WTC11 (cell line): ENCODE measurements around the gene TBC1D22A. TPM values are rescaled to one million over a fixed set of nuclear protein-coding genes. Genes with fewer than 3 reads are reported as not detected.

ENCODE experiments used
- ATAC-seq: fragments of 200-7000 bp; cut with Tn5 transposase; 2 replicates; pipeline ENCODE4 v1.10.0; 2021; ENCODE audit warnings: mild to moderate bottlenecking, moderate library complexity
- CTCF ChIA-PET: fragments of 300-600 bp; sonication (Branson Sonifier 250); formaldehyde crosslinking; loops from one replicate; lab custom pipeline; 2021; ENCODE audit warnings: antibody characterized with exemption; lab: Charles Lee
- POLR2A ChIA-PET: fragments of 350-600 bp; sonication (Branson Sonifier 250); formaldehyde crosslinking; loops from one replicate; lab custom pipeline; 2021; ENCODE audit warnings: antibody characterized with exemption; lab: Charles Lee
- DNase-seq: peaks from one replicate; pipeline ENCODE4 v3.0.0; 2021; ENCODE audit warnings: low spot score
- H3K27ac Mint-ChIP-seq: 2 replicates; pipeline ENCODE4 v1.8.0; 2021; ENCODE audit warnings: mixed read lengths
- H3K27me3 Mint-ChIP-seq: 2 replicates; pipeline ENCODE4 v1.8.0; 2021; ENCODE audit warnings: low read depth, mild to moderate bottlenecking, moderate library complexity, mixed read lengths
- H3K36me3 Mint-ChIP-seq: 2 replicates; pipeline ENCODE4 v1.8.0; 2021; ENCODE audit warnings: mixed read lengths
- H3K4me1 Mint-ChIP-seq: 2 replicates; pipeline ENCODE4 v1.8.0; 2022; ENCODE audit warnings: mixed read lengths
- H3K4me3 Mint-ChIP-seq: 2 replicates; pipeline ENCODE4 v1.8.0; 2021; ENCODE audit warnings: mild to moderate bottlenecking, moderate library complexity, mixed read lengths
- H3K9me3 Mint-ChIP-seq: 2 replicates; pipeline ENCODE4 v1.8.0; 2021; ENCODE audit warnings: mixed read lengths
- FOXJ3 ChIP-seq: sonication (generic); formaldehyde crosslinking; IDR thresholded peaks from 2 replicates; pipeline ENCODE4 v1.9.0; 2021; ENCODE audit warnings: missing genetic modification reagents, mild to moderate bottlenecking, borderline replicate concordance
- FOXK1 ChIP-seq: sonication (generic); formaldehyde crosslinking; IDR thresholded peaks from 2 replicates; pipeline ENCODE4 v1.8.0; 2022; ENCODE audit warnings: mild to moderate bottlenecking, moderate library complexity, missing genetic modification reagents
- GRHL2 ChIP-seq: fragments of 250-450 bp; sonication (Bioruptor Pico); IDR thresholded peaks from 2 replicates; pipeline ENCODE4 v1.8.0; 2022; ENCODE audit warnings: mild to moderate bottlenecking, moderate library complexity; ENCODE audit not compliant: insufficient replicate concordance, severe bottlenecking
- JAZF1 ChIP-seq: fragments of 250-450 bp; sonication (Bioruptor Pico); IDR thresholded peaks from 2 replicates; pipeline ENCODE4 v1.9.0; 2021; ENCODE audit warnings: moderate library complexity, mild to moderate bottlenecking, inconsistent platforms
- NFE2L1 ChIP-seq: sonication (generic); formaldehyde crosslinking; IDR thresholded peaks from 2 replicates; pipeline ENCODE4 v1.8.1; 2023; ENCODE audit warnings: missing genetic modification reagents
- NR2C2 ChIP-seq: sonication (generic); formaldehyde crosslinking; IDR thresholded peaks from 2 replicates; pipeline ENCODE4 v1.8.0; 2022; ENCODE audit warnings: mild to moderate bottlenecking, missing genetic modification reagents
- SMAD3 ChIP-seq: sonication (generic); formaldehyde crosslinking; IDR thresholded peaks from 2 replicates; pipeline ENCODE4 v1.8.0; 2022; ENCODE audit warnings: missing genetic modification reagents, mild to moderate bottlenecking, borderline replicate concordance
- total RNA-seq: library from RNA; stranded (reverse); gene quantifications from 3 replicates; pipeline ENCODE4 v1.2.3, GENCODE V29; 2021
- TF ChIP-seq, protein P1 (sequence below): sonication (generic); formaldehyde crosslinking; IDR thresholded peaks from 2 replicates; pipeline ENCODE4 v1.8.1; 2022; ENCODE audit warnings: low read depth, mild to moderate bottlenecking, moderate library complexity, missing genetic modification reagents, borderline replicate concordance
- TF ChIP-seq, protein P2 (sequence below): sonication (generic); formaldehyde crosslinking; conservative IDR thresholded peaks from 2 replicates; pipeline ENCODE4 v1.8.1; 2022; ENCODE audit warnings: mild to moderate bottlenecking, missing genetic modification reagents
- TF ChIP-seq, protein P3 (sequence below): fragments of 200-600 bp; IDR thresholded peaks from 2 replicates; pipeline ENCODE4 v1.8.0; 2022; ENCODE audit warnings: antibody characterized with exemption
- TF ChIP-seq, protein P4 (sequence below): fragments of 250-450 bp; sonication (Bioruptor Pico); conservative IDR thresholded peaks from 2 replicates; pipeline ENCODE4 v1.9.0; 2021; ENCODE audit warnings: mild to moderate bottlenecking
- TF ChIP-seq, protein P5 (sequence below): fragments of 250-450 bp; sonication (Bioruptor Pico); IDR thresholded peaks from 2 replicates; pipeline ENCODE4 v1.9.0; 2021; ENCODE audit warnings: moderate library complexity, mild to moderate bottlenecking, inconsistent platforms, borderline replicate concordance
- TF ChIP-seq, protein P6 (sequence below): sonication (generic); formaldehyde crosslinking; IDR thresholded peaks from 2 replicates; pipeline ENCODE4 v1.8.0; 2023; ENCODE audit warnings: mild to moderate bottlenecking, missing genetic modification reagents
- TF ChIP-seq, protein P7 (sequence below): sonication (generic); formaldehyde crosslinking; IDR thresholded peaks from 2 replicates; pipeline ENCODE4 v1.8.1; 2023; ENCODE audit warnings: mild to moderate bottlenecking, missing genetic modification reagents
- TF ChIP-seq, protein P8 (sequence below): sonication (generic); formaldehyde crosslinking; IDR thresholded peaks from 2 replicates; pipeline ENCODE4 v1.8.0; 2022; ENCODE audit warnings: missing genetic modification reagents
- TF ChIP-seq, protein P9 (sequence below): sonication (generic); formaldehyde crosslinking; IDR thresholded peaks from 2 replicates; pipeline ENCODE4 v1.8.1; 2022; ENCODE audit warnings: missing genetic modification reagents, borderline replicate concordance

The TBC1D22A gene
- total RNA-seq, 1 experiment from 2014 or later: 18.1 TPM

DNA sequence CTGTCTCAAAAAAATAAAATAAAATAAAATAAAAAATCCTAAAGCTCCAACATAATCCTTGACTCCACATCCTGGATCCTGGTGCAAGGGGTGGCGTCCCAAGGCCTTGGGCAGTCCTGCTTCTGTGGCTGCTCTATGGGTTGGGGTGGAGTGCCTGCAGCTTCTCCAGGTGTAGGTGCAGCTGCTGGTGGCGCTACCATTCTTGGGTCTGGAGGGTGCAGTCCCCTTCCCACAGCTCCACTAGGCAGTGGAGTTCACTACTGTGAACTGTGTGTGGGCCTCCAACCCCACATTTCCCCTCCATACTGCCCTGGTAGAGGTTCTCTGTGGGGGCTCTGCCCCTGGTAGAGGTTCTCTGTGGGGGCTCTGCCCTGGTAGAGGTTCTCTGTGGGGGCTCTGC, 6.9 kb upstream of the TBC1D22A start (continued):
- TF ChIP-seq, protein P1, sequence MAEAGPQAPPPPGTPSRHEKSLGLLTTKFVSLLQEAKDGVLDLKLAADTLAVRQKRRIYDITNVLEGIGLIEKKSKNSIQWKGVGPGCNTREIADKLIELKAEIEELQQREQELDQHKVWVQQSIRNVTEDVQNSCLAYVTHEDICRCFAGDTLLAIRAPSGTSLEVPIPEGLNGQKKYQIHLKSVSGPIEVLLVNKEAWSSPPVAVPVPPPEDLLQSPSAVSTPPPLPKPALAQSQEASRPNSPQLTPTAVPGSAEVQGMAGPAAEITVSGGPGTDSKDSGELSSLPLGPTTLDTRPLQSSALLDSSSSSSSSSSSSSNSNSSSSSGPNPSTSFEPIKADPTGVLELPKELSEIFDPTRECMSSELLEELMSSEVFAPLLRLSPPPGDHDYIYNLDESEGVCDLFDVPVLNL (CRISPR knock-in tag): no peak
- TF ChIP-seq SMAD3 (CRISPR knock-in tag): no peak

DNA sequence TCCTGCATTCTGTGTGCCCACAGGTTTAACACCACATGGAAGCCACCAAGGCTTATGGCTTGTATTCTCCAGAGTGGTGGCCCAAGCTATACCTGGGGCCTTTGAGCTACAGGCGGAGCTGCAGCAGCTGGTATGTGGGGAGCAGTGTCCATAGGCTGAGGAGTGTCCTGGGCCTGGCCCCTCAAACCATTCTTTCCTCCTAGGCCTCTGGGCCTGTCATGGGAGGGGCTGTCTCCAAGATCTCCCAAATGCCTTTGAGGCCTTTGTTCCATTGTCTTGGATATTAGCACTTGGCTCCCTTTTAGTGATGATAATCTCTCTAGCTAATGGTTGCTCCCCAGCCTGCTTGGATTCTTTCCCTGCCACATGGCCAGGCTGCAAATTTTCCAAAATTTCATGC, 6.4 kb upstream of the TBC1D22A start:
- H3K9me3 Mint-ChIP-seq: peaks cover 27% of the 10 kb centered on the region
- TF ChIP-seq, protein P2, sequence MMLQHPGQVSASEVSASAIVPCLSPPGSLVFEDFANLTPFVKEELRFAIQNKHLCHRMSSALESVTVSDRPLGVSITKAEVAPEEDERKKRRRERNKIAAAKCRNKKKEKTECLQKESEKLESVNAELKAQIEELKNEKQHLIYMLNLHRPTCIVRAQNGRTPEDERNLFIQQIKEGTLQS (CRISPR knock-in tag): no peak
- TF ChIP-seq FOXJ3 (CRISPR knock-in tag) (no peak), JAZF1 (CRISPR knock-in tag) (no peak), NR2C2 (CRISPR knock-in tag) (no peak)
- TF ChIP-seq, protein P3, sequence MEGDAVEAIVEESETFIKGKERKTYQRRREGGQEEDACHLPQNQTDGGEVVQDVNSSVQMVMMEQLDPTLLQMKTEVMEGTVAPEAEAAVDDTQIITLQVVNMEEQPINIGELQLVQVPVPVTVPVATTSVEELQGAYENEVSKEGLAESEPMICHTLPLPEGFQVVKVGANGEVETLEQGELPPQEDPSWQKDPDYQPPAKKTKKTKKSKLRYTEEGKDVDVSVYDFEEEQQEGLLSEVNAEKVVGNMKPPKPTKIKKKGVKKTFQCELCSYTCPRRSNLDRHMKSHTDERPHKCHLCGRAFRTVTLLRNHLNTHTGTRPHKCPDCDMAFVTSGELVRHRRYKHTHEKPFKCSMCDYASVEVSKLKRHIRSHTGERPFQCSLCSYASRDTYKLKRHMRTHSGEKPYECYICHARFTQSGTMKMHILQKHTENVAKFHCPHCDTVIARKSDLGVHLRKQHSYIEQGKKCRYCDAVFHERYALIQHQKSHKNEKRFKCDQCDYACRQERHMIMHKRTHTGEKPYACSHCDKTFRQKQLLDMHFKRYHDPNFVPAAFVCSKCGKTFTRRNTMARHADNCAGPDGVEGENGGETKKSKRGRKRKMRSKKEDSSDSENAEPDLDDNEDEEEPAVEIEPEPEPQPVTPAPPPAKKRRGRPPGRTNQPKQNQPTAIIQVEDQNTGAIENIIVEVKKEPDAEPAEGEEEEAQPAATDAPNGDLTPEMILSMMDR: no peak
- TF ChIP-seq, protein P4, sequence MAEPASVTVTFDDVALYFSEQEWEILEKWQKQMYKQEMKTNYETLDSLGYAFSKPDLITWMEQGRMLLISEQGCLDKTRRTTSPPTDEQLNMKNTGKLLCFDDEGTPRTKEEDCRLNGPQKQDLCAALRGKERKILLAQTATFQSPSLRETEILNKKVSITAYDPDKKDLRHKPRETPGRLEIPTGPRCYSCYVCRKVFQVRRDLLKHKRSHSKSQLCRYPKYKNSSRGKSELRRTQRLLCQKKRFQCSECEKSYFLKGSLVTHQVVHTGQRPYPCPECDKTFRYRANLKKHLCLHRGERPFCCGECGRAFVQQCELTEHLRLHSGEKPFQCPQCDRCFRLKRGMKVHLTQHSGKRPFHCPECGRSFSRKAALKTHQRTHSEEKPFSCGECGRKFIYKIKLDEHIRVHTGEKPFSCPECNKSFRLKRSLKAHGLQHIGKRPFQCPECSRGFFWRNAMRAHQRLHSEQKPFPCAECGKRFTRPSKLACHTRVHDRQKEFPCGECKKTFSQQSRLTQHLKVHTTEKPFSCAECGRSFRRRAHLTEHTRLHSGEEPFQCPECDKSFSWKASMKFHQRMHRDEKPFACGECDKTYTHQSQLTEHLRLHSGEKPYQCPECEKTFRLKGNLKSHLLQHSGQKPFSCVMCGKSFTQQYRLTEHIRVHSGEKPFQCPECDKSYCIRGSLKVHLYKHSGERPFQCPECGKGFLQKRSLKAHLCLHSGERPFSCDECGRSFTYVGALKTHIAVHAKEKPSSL (CRISPR knock-in tag): no peak
- no peak for DNase-seq
- peaks cover 2% of the 10 kb centered on the region for H3K4me1 Mint-ChIP-seq
- ATAC-seq: no peak
- ChIA-PET POLR2A (no interaction called here), CTCF (interaction anchor here (0.8 to 0.9 kb wide), 2 partner anchors 17 to 192 kb away, joined by 3 read pairs; no protein-coding TSS in a partner anchor)
- H3K27ac Mint-ChIP-seq: no peak overlapping the region
- H3K4me3 Mint-ChIP-seq: no peak overlapping the region
- peaks cover 26% of the 10 kb centered on the region for H3K36me3 Mint-ChIP-seq
- no peaks in the 10 kb centered on the region; the same call in 1 of the 2 replicates for H3K27me3 Mint-ChIP-seq

DNA sequence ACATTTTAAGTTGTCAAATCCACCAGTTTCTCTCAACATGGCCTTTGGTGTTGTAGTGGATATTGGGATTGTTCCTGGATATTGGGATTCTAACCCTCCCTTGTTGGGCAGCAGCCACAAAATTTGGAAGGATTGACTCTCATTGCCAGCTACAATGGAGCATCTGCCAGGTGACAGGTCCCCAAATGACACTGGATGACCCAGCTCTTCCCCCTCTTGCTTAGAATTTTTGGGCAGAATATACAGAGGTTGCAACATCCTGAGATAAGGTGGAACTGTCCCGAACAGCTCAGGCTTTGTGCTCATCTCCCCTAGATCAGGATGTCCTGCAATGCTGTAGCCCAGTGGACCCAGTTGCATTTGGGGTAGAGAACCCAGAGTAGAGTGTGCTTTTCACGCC, 5.3 kb upstream of the TBC1D22A start:
- ATAC-seq (no peak), DNase-seq (no peak)
- Mint-ChIP-seq H3K27me3 (no peaks in the 10 kb centered on the region; the same call in 1 of the 2 replicates), H3K36me3 (peaks cover 26% of the 10 kb centered on the region), H3K4me3 (no peak overlapping the region), H3K4me1 (peaks cover 10% of the 10 kb centered on the region), H3K27ac (no peak overlapping the region), H3K9me3 (peaks cover 27% of the 10 kb centered on the region)
- ChIA-PET CTCF (interaction anchor here (0.9 kb wide), 1 partner anchor 193 kb away, joined by 3 read pairs; no protein-coding TSS in a partner anchor), POLR2A (no interaction called here)
- TF ChIP-seq, protein P5, sequence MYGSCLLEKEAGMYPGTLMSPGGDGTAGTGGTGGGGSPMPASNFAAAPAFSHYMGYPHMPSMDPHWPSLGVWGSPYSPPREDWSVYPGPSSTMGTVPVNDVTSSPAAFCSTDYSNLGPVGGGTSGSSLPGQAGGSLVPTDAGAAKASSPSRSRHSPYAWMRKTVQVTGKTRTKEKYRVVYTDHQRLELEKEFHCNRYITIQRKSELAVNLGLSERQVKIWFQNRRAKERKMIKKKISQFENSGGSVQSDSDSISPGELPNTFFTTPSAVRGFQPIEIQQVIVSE (CRISPR knock-in tag): no peak
- TF ChIP-seq FOXK1 (CRISPR knock-in tag): no peak
- no peak for TF ChIP-seq NFE2L1 (CRISPR knock-in tag)
- TF ChIP-seq, protein P6, sequence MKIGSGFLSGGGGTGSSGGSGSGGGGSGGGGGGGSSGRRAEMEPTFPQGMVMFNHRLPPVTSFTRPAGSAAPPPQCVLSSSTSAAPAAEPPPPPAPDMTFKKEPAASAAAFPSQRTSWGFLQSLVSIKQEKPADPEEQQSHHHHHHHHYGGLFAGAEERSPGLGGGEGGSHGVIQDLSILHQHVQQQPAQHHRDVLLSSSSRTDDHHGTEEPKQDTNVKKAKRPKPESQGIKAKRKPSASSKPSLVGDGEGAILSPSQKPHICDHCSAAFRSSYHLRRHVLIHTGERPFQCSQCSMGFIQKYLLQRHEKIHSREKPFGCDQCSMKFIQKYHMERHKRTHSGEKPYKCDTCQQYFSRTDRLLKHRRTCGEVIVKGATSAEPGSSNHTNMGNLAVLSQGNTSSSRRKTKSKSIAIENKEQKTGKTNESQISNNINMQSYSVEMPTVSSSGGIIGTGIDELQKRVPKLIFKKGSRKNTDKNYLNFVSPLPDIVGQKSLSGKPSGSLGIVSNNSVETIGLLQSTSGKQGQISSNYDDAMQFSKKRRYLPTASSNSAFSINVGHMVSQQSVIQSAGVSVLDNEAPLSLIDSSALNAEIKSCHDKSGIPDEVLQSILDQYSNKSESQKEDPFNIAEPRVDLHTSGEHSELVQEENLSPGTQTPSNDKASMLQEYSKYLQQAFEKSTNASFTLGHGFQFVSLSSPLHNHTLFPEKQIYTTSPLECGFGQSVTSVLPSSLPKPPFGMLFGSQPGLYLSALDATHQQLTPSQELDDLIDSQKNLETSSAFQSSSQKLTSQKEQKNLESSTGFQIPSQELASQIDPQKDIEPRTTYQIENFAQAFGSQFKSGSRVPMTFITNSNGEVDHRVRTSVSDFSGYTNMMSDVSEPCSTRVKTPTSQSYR (CRISPR knock-in tag): no peak
- TF ChIP-seq, protein P7, sequence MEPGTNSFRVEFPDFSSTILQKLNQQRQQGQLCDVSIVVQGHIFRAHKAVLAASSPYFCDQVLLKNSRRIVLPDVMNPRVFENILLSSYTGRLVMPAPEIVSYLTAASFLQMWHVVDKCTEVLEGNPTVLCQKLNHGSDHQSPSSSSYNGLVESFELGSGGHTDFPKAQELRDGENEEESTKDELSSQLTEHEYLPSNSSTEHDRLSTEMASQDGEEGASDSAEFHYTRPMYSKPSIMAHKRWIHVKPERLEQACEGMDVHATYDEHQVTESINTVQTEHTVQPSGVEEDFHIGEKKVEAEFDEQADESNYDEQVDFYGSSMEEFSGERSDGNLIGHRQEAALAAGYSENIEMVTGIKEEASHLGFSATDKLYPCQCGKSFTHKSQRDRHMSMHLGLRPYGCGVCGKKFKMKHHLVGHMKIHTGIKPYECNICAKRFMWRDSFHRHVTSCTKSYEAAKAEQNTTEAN (CRISPR knock-in tag): no peak
- TF ChIP-seq, protein P8, sequence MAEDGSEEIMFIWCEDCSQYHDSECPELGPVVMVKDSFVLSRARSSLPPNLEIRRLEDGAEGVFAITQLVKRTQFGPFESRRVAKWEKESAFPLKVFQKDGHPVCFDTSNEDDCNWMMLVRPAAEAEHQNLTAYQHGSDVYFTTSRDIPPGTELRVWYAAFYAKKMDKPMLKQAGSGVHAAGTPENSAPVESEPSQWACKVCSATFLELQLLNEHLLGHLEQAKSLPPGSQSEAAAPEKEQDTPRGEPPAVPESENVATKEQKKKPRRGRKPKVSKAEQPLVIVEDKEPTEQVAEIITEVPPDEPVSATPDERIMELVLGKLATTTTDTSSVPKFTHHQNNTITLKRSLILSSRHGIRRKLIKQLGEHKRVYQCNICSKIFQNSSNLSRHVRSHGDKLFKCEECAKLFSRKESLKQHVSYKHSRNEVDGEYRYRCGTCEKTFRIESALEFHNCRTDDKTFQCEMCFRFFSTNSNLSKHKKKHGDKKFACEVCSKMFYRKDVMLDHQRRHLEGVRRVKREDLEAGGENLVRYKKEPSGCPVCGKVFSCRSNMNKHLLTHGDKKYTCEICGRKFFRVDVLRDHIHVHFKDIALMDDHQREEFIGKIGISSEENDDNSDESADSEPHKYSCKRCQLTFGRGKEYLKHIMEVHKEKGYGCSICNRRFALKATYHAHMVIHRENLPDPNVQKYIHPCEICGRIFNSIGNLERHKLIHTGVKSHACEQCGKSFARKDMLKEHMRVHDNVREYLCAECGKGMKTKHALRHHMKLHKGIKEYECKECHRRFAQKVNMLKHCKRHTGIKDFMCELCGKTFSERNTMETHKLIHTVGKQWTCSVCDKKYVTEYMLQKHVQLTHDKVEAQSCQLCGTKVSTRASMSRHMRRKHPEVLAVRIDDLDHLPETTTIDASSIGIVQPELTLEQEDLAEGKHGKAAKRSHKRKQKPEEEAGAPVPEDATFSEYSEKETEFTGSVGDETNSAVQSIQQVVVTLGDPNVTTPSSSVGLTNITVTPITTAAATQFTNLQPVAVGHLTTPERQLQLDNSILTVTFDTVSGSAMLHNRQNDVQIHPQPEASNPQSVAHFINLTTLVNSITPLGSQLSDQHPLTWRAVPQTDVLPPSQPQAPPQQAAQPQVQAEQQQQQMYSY: no peak
- TF ChIP-seq GRHL2: no peak
- TF ChIP-seq, protein P9, sequence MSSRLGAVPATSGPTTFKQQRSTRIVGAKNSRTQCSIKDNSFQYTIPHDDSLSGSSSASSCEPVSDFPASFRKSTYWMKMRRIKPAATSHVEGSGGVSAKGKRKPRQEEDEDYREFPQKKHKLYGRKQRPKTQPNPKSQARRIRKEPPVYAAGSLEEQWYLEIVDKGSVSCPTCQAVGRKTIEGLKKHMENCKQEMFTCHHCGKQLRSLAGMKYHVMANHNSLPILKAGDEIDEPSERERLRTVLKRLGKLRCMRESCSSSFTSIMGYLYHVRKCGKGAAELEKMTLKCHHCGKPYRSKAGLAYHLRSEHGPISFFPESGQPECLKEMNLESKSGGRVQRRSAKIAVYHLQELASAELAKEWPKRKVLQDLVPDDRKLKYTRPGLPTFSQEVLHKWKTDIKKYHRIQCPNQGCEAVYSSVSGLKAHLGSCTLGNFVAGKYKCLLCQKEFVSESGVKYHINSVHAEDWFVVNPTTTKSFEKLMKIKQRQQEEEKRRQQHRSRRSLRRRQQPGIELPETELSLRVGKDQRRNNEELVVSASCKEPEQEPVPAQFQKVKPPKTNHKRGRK (CRISPR knock-in tag): no peak
